ENCODE measurements around the gene POLR2I. TPM values are rescaled to one million over a fixed set of nuclear protein-coding genes. Genes with fewer than 3 reads are reported as not detected.

POLR2I gene
- total and polyA plus RNA-seq, 2 donors (not counting 1 experiment from before 2014, with no cell fraction given): 33.4 to 39.1 TPM

DNA sequence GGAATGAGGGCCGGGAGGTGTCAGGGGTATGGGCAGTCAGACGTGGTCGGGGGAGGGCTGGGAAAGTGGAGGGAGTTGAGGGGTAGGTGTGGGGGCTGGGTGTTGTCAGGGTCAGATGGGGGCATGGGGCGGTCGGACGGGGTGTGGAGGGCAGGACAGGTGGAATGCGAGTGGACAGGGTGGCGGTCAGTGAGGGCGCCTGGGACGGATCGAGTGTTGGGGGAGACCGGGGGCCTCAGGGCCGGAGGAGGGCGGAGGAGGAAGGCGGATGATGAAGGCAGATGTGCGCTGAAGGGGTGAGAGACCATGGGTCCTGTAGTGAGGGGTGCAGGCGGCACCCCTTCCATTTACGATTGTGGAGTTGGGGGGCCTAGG is 6.3 kb upstream of the POLR2I start:
- H3K27ac Mint-ChIP-seq: no peak overlapping the region
- ChIA-PET CTCF (no interaction called here), POLR2A (no interaction called here)
- peaks cover 47% of the 10 kb centered on the region for H3K79me2 ChIP-seq (ENCODE audit: control insufficient read depth, insufficient read depth, low read length)
- 97% methylated on average over 18 of the region's 18 CpGs for WGBS (ENCODE audit: insufficient coverage)
- no peaks in the 10 kb centered on the region for H3K27me3 ChIP-seq (replicated peaks in 1 of 4; ENCODE audit: control extremely low read depth in 1 of 4, control insufficient read depth in 3 of 4, insufficient read depth in 4 of 4, low read length in 3 of 4)
- peaks cover 19% of the 10 kb centered on the region for H4K20me1 ChIP-seq (ENCODE audit: control insufficient read depth, insufficient read depth, low read length, poor library complexity, severe bottlenecking)
- no peaks in the 10 kb centered on the region for H3K9me3 Mint-ChIP-seq (ENCODE audit: insufficient read depth)
- no peaks in the 10 kb centered on the region for H3K9me3 ChIP-seq (ENCODE audit: control extremely low read depth in 1 of 3, control insufficient read depth in 2 of 3, insufficient read depth in 1 of 3, low read length in 2 of 3)
- H3K4me1 Mint-ChIP-seq: peaks cover 14% of the 10 kb centered on the region
- intact Hi-C loops (cut with micrococcal nuclease): no loop called here
- H3K4me1 ChIP-seq (ENCODE audit: control insufficient read depth in 2 of 2, insufficient read depth in 2 of 2, low read length in 2 of 2): peaks cover 5 to 9% of the 10 kb centered on the region in 2 donors
- no peak overlapping the region for H2AFZ ChIP-seq (ENCODE audit: insufficient read depth, low read depth, low read length, poor library complexity, severe bottlenecking)
- H3K4me3 Mint-ChIP-seq: no peak overlapping the region
- peaks cover 0 to 56% of the 10 kb centered on the region in 2 experiments for H3K36me3 ChIP-seq (replicated peaks in 1 of 2; ENCODE audit: control extremely low read depth in 1 of 2, control insufficient read depth in 1 of 2, extremely low read depth in 1 of 2, insufficient read depth in 2 of 2, low read length in 1 of 2)
- no peaks in the 10 kb centered on the region for H3K27me3 Mint-ChIP-seq
- H3K4me3 ChIP-seq (ENCODE audit: control extremely low read depth in 1 of 5, extremely low read depth in 1 of 5, insufficient read depth in 1 of 5, low read depth in 2 of 5, low read length in 4 of 5): no peak overlapping the region
- DNase-seq (no peak), ATAC-seq (ENCODE audit: low read depth) (no peak)
- no peak overlapping the region for H3K9ac ChIP-seq (ENCODE audit: low read length)
- TF ChIP-seq, protein P1, sequence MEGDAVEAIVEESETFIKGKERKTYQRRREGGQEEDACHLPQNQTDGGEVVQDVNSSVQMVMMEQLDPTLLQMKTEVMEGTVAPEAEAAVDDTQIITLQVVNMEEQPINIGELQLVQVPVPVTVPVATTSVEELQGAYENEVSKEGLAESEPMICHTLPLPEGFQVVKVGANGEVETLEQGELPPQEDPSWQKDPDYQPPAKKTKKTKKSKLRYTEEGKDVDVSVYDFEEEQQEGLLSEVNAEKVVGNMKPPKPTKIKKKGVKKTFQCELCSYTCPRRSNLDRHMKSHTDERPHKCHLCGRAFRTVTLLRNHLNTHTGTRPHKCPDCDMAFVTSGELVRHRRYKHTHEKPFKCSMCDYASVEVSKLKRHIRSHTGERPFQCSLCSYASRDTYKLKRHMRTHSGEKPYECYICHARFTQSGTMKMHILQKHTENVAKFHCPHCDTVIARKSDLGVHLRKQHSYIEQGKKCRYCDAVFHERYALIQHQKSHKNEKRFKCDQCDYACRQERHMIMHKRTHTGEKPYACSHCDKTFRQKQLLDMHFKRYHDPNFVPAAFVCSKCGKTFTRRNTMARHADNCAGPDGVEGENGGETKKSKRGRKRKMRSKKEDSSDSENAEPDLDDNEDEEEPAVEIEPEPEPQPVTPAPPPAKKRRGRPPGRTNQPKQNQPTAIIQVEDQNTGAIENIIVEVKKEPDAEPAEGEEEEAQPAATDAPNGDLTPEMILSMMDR (IDR thresholded peaks at IDR 0.05): no peak
- no peak for TF ChIP-seq EZH2 (IDR thresholded peaks at IDR 0.05; ENCODE audit: borderline replicate concordance, insufficient read depth, low read depth, low read length, poor library complexity, severe bottlenecking)
- H3K4me2 ChIP-seq (replicated peaks; ENCODE audit: low read depth, low read length, poor library complexity, severe bottlenecking): no peak overlapping the region
- no peak overlapping the region for H3K27ac ChIP-seq (ENCODE audit: low read length in 2 of 2)

DNA sequence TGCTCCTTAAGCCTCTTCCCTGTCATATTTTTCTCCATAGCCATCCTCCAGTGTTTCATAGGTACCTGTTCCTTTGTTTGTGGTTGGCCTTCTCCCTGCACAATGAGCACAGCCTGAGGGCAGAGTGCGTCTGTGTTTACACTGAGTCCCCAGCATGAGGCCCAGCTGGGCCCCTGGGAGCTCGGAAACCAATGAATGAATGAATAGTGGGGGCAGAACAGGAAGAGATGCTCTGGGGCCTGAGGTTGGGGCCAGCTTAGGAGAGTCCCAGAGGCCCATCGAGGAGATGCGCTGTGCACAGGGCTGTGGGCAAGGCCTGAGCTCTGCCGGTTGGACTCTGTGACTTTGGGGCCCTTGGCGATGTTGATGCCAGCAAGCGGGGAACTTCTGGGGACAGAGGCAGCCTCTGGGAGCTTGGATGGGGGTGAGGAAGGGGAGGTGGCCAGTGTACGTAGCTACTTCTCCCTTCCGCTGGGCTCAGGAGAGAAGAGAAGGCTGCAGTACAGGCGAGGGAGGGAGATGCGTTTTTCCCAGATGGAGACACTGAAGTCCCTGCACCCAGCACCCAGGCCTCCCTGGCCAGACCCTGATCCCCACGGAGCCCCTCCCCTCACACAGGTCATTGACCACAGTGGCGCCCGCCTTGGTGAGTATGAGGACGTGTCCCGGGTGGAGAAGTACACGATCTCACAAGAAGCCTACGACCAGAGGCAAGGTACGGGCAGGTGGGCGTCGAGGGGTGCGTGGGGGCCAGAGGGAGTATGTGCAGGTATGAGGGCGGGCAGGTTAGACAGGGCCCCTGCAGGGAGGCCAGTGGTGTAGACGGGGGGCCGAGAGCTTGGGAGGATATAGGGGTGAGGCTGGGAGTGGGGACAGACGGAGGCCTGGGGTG is 5.7 kb upstream of the POLR2I start:
- H3K4me3 Mint-ChIP-seq: no peak overlapping the region
- ChIA-PET CTCF (no interaction called here), POLR2A (no interaction called here)
- peaks cover 19% of the 10 kb centered on the region for H4K20me1 ChIP-seq (ENCODE audit: control insufficient read depth, insufficient read depth, low read length, poor library complexity, severe bottlenecking)
- H3K9me3 Mint-ChIP-seq (ENCODE audit: insufficient read depth): no peaks in the 10 kb centered on the region
- DNase-seq (no peak), ATAC-seq (ENCODE audit: low read depth) (no peak)
- intact Hi-C loops (cut with micrococcal nuclease): no loop called here
- WGBS (ENCODE audit: insufficient coverage): 96% methylated on average over 19 of the region's 26 CpGs
- H3K9ac ChIP-seq (ENCODE audit: low read length): no peak overlapping the region
- no peak overlapping the region for H3K27ac Mint-ChIP-seq
- no peaks in the 10 kb centered on the region for H3K27me3 Mint-ChIP-seq
- H3K4me1 Mint-ChIP-seq: peaks cover 15% of the 10 kb centered on the region
- H2AFZ ChIP-seq (ENCODE audit: insufficient read depth, low read depth, low read length, poor library complexity, severe bottlenecking): no peak overlapping the region
- peaks cover 50% of the 10 kb centered on the region for H3K79me2 ChIP-seq (ENCODE audit: control insufficient read depth, insufficient read depth, low read length)
- H3K36me3 ChIP-seq (replicated peaks in 1 of 2; ENCODE audit: control extremely low read depth in 1 of 2, control insufficient read depth in 1 of 2, extremely low read depth in 1 of 2, insufficient read depth in 2 of 2, low read length in 1 of 2): peaks cover 0 to 49% of the 10 kb centered on the region in 2 experiments
- peaks cover 7 to 11% of the 10 kb centered on the region in 2 donors for H3K4me1 ChIP-seq (ENCODE audit: control insufficient read depth in 2 of 2, insufficient read depth in 2 of 2, low read length in 2 of 2)
- no peaks in the 10 kb centered on the region for H3K9me3 ChIP-seq (ENCODE audit: control extremely low read depth in 1 of 3, control insufficient read depth in 2 of 3, insufficient read depth in 1 of 3, low read length in 2 of 3)
- no peaks in the 10 kb centered on the region for H3K27me3 ChIP-seq (replicated peaks in 1 of 4; ENCODE audit: control extremely low read depth in 1 of 4, control insufficient read depth in 3 of 4, insufficient read depth in 4 of 4, low read length in 3 of 4)
- TF ChIP-seq, protein P1 (IDR thresholded peaks at IDR 0.05): no peak
- no peak for TF ChIP-seq EZH2 (IDR thresholded peaks at IDR 0.05; ENCODE audit: borderline replicate concordance, insufficient read depth, low read depth, low read length, poor library complexity, severe bottlenecking)
- no peak overlapping the region for H3K4me3 ChIP-seq (ENCODE audit: control extremely low read depth in 1 of 5, extremely low read depth in 1 of 5, insufficient read depth in 1 of 5, low read depth in 2 of 5, low read length in 4 of 5)
- H3K27ac ChIP-seq (ENCODE audit: low read length in 2 of 2): no peak overlapping the region
- no peak overlapping the region for H3K4me2 ChIP-seq (replicated peaks; ENCODE audit: low read depth, low read length, poor library complexity, severe bottlenecking)
